ENCODE results near the gene EIF3D. TPM values are rescaled to one million over a fixed set of nuclear protein-coding genes. Genes with fewer than 3 reads are reported as not detected.

EIF3D gene
- total and polyA plus RNA-seq, 9 of the 15 experiments (the other 6 are each of a cell fraction or from before 2014, with no cell fraction given), result 191 to 422 (median 279) TPM

GRCh38 chr22:36574728-36575127, 45.8 kb upstream of the EIF3D start:
- H3K4me3 ChIP-seq, result no peak overlapping the region
- H3K9me1 ChIP-seq (ENCODE audit: control insufficient read depth, insufficient read depth, low read length), result no peaks in the 10 kb centered on the region
- TF ChIP-seq ZNF668 (CRISPR knock-in tag; IDR thresholded peaks at IDR 0.05) (no peak), ZNF561 (CRISPR knock-in tag; conservative IDR thresholded peaks at IDR 0.05) (no peak), ZBTB7A (IDR thresholded peaks at IDR 0.05; ENCODE audit: borderline replicate concordance, control insufficient read depth, low read depth, low read length) (no peak), HDAC8 (tag; IDR thresholded peaks at IDR 0.05) (no peak), KDM4B (IDR thresholded peaks at IDR 0.05; ENCODE audit: borderline replicate concordance in 2 of 2, low read depth in 1 of 2) (no peak), FOXK1 (CRISPR knock-in tag; IDR thresholded peaks at IDR 0.05; ENCODE audit: borderline replicate concordance) (no peak), BCL6 (CRISPR knock-in tag; IDR thresholded peaks at IDR 0.05) (no peak)
- FAIRE-seq (no peak), ATAC-seq (no peak), DNase-seq (ENCODE audit: extremely low read depth in 1 of 4, low spot score in 3 of 4) (no peak)
- H3K4me2 ChIP-seq (ENCODE audit: insufficient read depth, low read length), result no peak overlapping the region
- no peak overlapping the region for H3K9ac ChIP-seq (ENCODE audit: insufficient read depth in 1 of 2, low read depth in 2 of 2, low read length in 2 of 2)
- ChIA-PET POLR2A (no interaction called here), CTCF (ENCODE audit: low intra/inter-chr PET ratio) (no interaction called here)
- intact Hi-C loops (cut with micrococcal nuclease), result no loop called here
- H3K79me2 ChIP-seq (ENCODE audit: control insufficient read depth, insufficient read depth, low read length), result no peaks in the 10 kb centered on the region
- WGBS (ENCODE audit: insufficient coverage, low coverage, missing lambda C conversion rate), result 0% methylated on average over 1 of the region's 1 CpG
- BruUV-seq (replicated peaks), result no TSS peak
- H2AFZ ChIP-seq (ENCODE audit: low read depth, low read length), result no peak overlapping the region
- no peaks in the 10 kb centered on the region for H4K20me1 ChIP-seq (replicated peaks; ENCODE audit: control insufficient read depth, insufficient read depth, low read length)
- H3K9me3 ChIP-seq (replicated peaks; ENCODE audit: control insufficient read depth, insufficient read depth, low read depth, low read length), result no peaks in the 10 kb centered on the region
- no peaks in the 10 kb centered on the region for H3K36me3 ChIP-seq (ENCODE audit: control insufficient read depth, insufficient read depth, low read length)
- in situ Hi-C loops (cut with MboI), result no loop called here
- H3K4me1 ChIP-seq (replicated peaks in 1 of 2; ENCODE audit: control insufficient read depth in 2 of 2, insufficient read depth in 2 of 2, low read length in 2 of 2), result peaks cover 0 to 4% of the 10 kb centered on the region in 2 experiments; a peak in 2 of 5 replicates
- H3K27ac ChIP-seq (ENCODE audit: extremely low read depth, low read depth, low read length), result no peak overlapping the region
- H3K27me3 ChIP-seq (ENCODE audit: control insufficient read depth in 2 of 2, insufficient read depth in 2 of 2, low read length in 2 of 2), result peaks cover 2 to 31% of the 10 kb centered on the region in 2 experiments; a peak in 3 of 5 replicates

All from K562 (cell line).